Measurements from ENCODE around the gene HSD17B1.

HSD17B1 gene

DNA sequence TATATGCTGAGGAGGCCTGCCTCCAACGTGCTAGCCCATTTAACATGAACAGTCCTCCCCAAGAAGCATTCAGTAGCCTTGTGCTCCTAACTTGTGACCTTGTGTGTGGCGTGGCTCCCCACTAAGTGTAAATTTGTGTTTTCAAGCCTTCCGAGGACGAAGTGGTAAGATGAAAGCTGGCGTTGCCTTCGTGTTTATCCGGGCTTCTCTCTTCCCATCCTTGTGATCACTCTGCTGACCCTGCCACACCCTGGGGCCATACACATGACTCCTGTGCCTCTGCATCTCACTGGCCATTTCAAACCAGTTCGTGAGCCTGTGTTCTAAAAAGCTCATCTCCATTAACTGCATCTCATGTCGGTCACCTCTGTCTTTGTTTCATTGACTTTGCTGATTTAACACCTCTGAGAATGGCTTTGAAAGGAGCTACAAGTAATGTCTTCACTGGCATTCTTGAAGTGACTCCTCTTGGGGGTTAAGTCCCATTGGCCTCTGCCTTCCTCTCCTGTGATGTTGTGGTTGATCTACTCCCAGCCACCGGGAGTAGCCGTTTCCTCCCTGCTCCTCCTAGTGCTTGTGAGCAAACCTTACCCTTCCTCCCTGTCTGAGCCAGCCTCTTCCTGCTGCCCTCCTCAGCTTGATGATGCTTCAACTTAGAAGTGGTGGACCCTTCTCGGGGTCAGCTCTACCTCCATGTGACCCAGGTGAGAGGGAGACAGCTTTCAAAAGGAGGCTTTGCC lies 44.1 kb upstream of the HSD17B1 start:
- H3K4me2 ChIP-seq (ENCODE audit: low read length): no peak overlapping the region
- H3K9ac ChIP-seq (ENCODE audit: low read length): no peak overlapping the region
- no peak overlapping the region for H3K4me3 ChIP-seq (ENCODE audit: low read depth, low read length, poor library complexity, severe bottlenecking)
- no peaks in the 10 kb centered on the region for H3F3A ChIP-seq (ENCODE audit: insufficient read depth, low read length)
- H2AFZ ChIP-seq (ENCODE audit: low read length): no peak overlapping the region
- H3K27ac ChIP-seq (ENCODE audit: low read depth, low read length, poor library complexity, severe bottlenecking): no peak overlapping the region
- H3K9me2 ChIP-seq (ENCODE audit: low read depth, low read length): no peaks in the 10 kb centered on the region
- H3K79me2 ChIP-seq (ENCODE audit: insufficient read depth, low read length): no peaks in the 10 kb centered on the region
- H3K27me3 ChIP-seq (ENCODE audit: insufficient read depth, low read length): no peaks in the 10 kb centered on the region
- TF ChIP-seq, protein P1, sequence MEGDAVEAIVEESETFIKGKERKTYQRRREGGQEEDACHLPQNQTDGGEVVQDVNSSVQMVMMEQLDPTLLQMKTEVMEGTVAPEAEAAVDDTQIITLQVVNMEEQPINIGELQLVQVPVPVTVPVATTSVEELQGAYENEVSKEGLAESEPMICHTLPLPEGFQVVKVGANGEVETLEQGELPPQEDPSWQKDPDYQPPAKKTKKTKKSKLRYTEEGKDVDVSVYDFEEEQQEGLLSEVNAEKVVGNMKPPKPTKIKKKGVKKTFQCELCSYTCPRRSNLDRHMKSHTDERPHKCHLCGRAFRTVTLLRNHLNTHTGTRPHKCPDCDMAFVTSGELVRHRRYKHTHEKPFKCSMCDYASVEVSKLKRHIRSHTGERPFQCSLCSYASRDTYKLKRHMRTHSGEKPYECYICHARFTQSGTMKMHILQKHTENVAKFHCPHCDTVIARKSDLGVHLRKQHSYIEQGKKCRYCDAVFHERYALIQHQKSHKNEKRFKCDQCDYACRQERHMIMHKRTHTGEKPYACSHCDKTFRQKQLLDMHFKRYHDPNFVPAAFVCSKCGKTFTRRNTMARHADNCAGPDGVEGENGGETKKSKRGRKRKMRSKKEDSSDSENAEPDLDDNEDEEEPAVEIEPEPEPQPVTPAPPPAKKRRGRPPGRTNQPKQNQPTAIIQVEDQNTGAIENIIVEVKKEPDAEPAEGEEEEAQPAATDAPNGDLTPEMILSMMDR (IDR thresholded peaks at IDR 0.05; ENCODE audit: low read length): no peak
- no peak for TF ChIP-seq EZH2 (IDR thresholded peaks at IDR 0.05; ENCODE audit: borderline replicate concordance, low read length)
- H3K9me3 ChIP-seq (ENCODE audit: low read length): no peaks in the 10 kb centered on the region
- H4K20me1 ChIP-seq (ENCODE audit: insufficient read depth, low read length): no peaks in the 10 kb centered on the region
- no peaks in the 10 kb centered on the region for H3K4me1 ChIP-seq (ENCODE audit: insufficient read depth, low read length, severe bottlenecking)
- peaks cover 5% of the 10 kb centered on the region; the same call in 1 of the 2 replicates for H3K36me3 ChIP-seq (ENCODE audit: insufficient read depth, low read length)

DNA sequence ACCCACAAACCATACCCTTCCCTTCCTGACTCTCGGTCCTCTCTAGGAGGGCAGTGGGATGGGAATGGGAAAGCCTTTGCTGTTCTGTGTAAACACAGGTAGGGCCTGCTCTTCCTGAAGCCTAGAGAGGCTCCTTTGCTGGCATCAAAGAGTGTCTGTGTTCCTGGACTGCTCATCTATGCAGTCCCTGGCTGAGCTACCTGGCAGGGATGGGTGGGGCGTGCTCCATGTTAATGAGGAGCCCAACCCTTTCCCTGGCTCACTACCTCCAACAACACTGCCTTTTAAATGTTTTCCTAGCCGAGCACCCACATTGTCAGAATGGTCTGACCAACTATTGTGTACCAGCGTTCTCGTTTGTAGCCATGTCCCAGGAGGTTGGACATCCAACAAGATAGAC lies 43.3 kb upstream of the HSD17B1 start:
- no peaks in the 10 kb centered on the region for H4K20me1 ChIP-seq (ENCODE audit: insufficient read depth, low read length)
- H3K36me3 ChIP-seq (ENCODE audit: insufficient read depth, low read length): peaks cover 5% of the 10 kb centered on the region; the same call in 1 of the 2 replicates
- no peaks in the 10 kb centered on the region for H3K79me2 ChIP-seq (ENCODE audit: insufficient read depth, low read length)
- H3K9me3 ChIP-seq (ENCODE audit: low read length): no peaks in the 10 kb centered on the region
- no peaks in the 10 kb centered on the region for H3F3A ChIP-seq (ENCODE audit: insufficient read depth, low read length)
- no peak overlapping the region for H3K9ac ChIP-seq (ENCODE audit: low read length)
- H3K9me2 ChIP-seq (ENCODE audit: low read depth, low read length): no peaks in the 10 kb centered on the region
- H3K4me1 ChIP-seq (ENCODE audit: insufficient read depth, low read length, severe bottlenecking): no peaks in the 10 kb centered on the region
- H3K4me2 ChIP-seq (ENCODE audit: low read length): no peak overlapping the region
- H3K27me3 ChIP-seq (ENCODE audit: insufficient read depth, low read length): no peaks in the 10 kb centered on the region
- H3K27ac ChIP-seq (ENCODE audit: low read depth, low read length, poor library complexity, severe bottlenecking): no peak overlapping the region
- H2AFZ ChIP-seq (ENCODE audit: low read length): no peak overlapping the region
- TF ChIP-seq EZH2 (IDR thresholded peaks at IDR 0.05; ENCODE audit: borderline replicate concordance, low read length): no peak
- TF ChIP-seq, protein P1 (IDR thresholded peaks at IDR 0.05; ENCODE audit: low read length): no peak
- H3K4me3 ChIP-seq (ENCODE audit: low read depth, low read length, poor library complexity, severe bottlenecking): no peak overlapping the region

DNA sequence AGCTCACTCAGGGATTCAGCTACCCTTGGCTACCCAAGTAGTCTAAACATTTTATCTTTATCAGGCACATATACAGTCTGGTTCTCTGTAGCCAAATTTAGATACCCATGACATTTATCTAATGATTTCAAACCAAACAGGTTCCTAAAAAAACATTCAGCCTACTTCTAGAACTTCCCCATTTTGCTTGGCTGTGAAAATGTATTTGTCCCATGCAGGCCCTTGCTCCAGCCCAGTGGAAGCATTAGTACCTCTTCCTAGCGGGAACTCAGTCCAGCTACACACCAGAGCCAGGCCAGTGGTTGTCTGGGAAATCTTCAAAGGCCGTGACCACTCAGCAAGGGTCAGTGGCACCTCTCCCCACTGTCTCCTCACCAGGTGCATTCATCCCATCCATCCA lies 42.9 kb upstream of the HSD17B1 start:
- Histone ChIP-seq H3K4me2 (ENCODE audit: low read length) (no peak overlapping the region), H3K36me3 (ENCODE audit: insufficient read depth, low read length) (peaks cover 5% of the 10 kb centered on the region; the same call in 1 of the 2 replicates)
- TF ChIP-seq, protein P1 (IDR thresholded peaks at IDR 0.05; ENCODE audit: low read length): no peak
- no peak for TF ChIP-seq EZH2 (IDR thresholded peaks at IDR 0.05; ENCODE audit: borderline replicate concordance, low read length)

More for the DNA sequence above, 42.9 kb upstream of the HSD17B1 start:
- no peaks in the 10 kb centered on the region for H3K4me1 ChIP-seq (ENCODE audit: insufficient read depth, low read length, severe bottlenecking)
- no peaks in the 10 kb centered on the region for H3F3A ChIP-seq (ENCODE audit: insufficient read depth, low read length)
- H3K9ac ChIP-seq (ENCODE audit: low read length): no peak overlapping the region
- no peaks in the 10 kb centered on the region for H3K27me3 ChIP-seq (ENCODE audit: insufficient read depth, low read length)
- no peak overlapping the region for H2AFZ ChIP-seq (ENCODE audit: low read length)
- H4K20me1 ChIP-seq (ENCODE audit: insufficient read depth, low read length): no peaks in the 10 kb centered on the region
- no peaks in the 10 kb centered on the region for H3K79me2 ChIP-seq (ENCODE audit: insufficient read depth, low read length)
- H3K9me3 ChIP-seq (ENCODE audit: low read length): no peaks in the 10 kb centered on the region
- no peak overlapping the region for H3K27ac ChIP-seq (ENCODE audit: low read depth, low read length, poor library complexity, severe bottlenecking)
- H3K9me2 ChIP-seq (ENCODE audit: low read depth, low read length): no peaks in the 10 kb centered on the region
- no peak overlapping the region for H3K4me3 ChIP-seq (ENCODE audit: low read depth, low read length, poor library complexity, severe bottlenecking)
